SK-N-SH (cell line): ENCODE results near the gene TTC28. TPM values are rescaled to one million over a fixed set of nuclear protein-coding genes. Genes with fewer than 3 reads are reported as not detected.

Experiments used
- CTCF ChIA-PET: fragments of 300-600, 350-600 bp; formaldehyde crosslinking; extraction: SDS; loops from one replicate; lab custom pipeline; 2021; lab: Yijun Ruan, JAX
- POLR2A ChIA-PET: fragments of 350-600 bp; sonication (Branson Sonifier 250); formaldehyde crosslinking; extraction: SDS; loops from one replicate; lab custom pipeline; 2020; ENCODE audit warnings: antibody characterized with exemption, inconsistent platforms; lab: Yijun Ruan, JAX
- DNase-seq: peaks from one replicate; pipeline ENCODE4 v3.0.0; 2012
- H2AFZ ChIP-seq: fragments of 200-600 bp; sonication (generic); 2 replicates; pipeline ENCODE4 v1.8.1; 2016; ENCODE audit warnings: antibody characterized with exemption, mild to moderate bottlenecking, low read depth
- H3F3A ChIP-seq: fragments of 200-600 bp; sonication (generic); replicated peaks from 2 replicates; pipeline ENCODE3; 2016; ENCODE audit warnings: antibody characterized with exemption, mild to moderate bottlenecking; ENCODE audit not compliant: insufficient read depth
- H3K27ac ChIP-seq, 2 experiments: fragments of 200-500 bp in 1 of 2; fragments of 200-600 bp in 1 of 2; sonication (Bioruptor generic) in 1 of 2; sonication (generic), shearing (Covaris generic) in 1 of 2; 2 replicates each; pipeline versions ENCODE4 v1.5.1 to v1.6.1; 2014 to 2016; ENCODE audit warnings: low read depth in 2 of 2, inconsistent platforms in 1 of 2, low read length in 1 of 2, mild to moderate bottlenecking in 1 of 2, mixed read lengths in 1 of 2
- H3K27me3 ChIP-seq: fragments of 200-600 bp; sonication (generic), shearing (Covaris generic); 2 replicates; pipeline ENCODE4 v1.6.1; 2016; ENCODE audit warnings: mixed run types; ENCODE audit not compliant: insufficient read depth
- H3K36me3 ChIP-seq, 2 experiments: fragments of 200-500 bp in 1 of 2; fragments of 200-600 bp in 1 of 2; sonication (Bioruptor generic) in 1 of 2; sonication (generic) in 1 of 2; replicated peaks in 1 of 2; 2 replicates each; pipeline versions ENCODE3 to v1.5.1; 2014 to 2016; ENCODE audit warnings: low read length in 1 of 2, mild to moderate bottlenecking in 1 of 2; ENCODE audit not compliant: insufficient read depth in 2 of 2, control insufficient read depth in 1 of 2
- H3K4me1 ChIP-seq, 2 experiments: fragments of 200-500 bp in 1 of 2; fragments of 200-600 bp in 1 of 2; sonication (Bioruptor generic) in 1 of 2; sonication (generic), shearing (Covaris generic) in 1 of 2; 2 replicates each; pipeline versions ENCODE4 v1.5.1 to v1.6.1; 2014 to 2016; ENCODE audit warnings: low read depth in 1 of 2, low read length in 1 of 2, mixed run types in 1 of 2; ENCODE audit not compliant: insufficient read depth in 2 of 2, control insufficient read depth in 1 of 2
- H3K4me2 ChIP-seq: fragments of 200-600 bp; sonication (generic), shearing (Covaris generic); 2 replicates; pipeline ENCODE4 v1.6.1; 2017; ENCODE audit warnings: mixed run types
- H3K4me3 ChIP-seq, 2 experiments: fragments of 200-500 bp in 1 of 2; fragments of 200-600 bp in 1 of 2; sonication (Bioruptor generic) in 1 of 2; sonication (generic), shearing (Covaris generic) in 1 of 2; 2 replicates each; pipeline versions ENCODE4 v1.5.1 to v1.8.1; 2014 to 2016; ENCODE audit warnings: low read depth in 2 of 2, inconsistent platforms in 1 of 2, low read length in 1 of 2, mild to moderate bottlenecking in 1 of 2, mixed read lengths in 1 of 2, moderate library complexity in 1 of 2
- H3K79me2 ChIP-seq: fragments of 200-600 bp; sonication (generic); 2 replicates; pipeline ENCODE4 v1.8.1; 2017; ENCODE audit warnings: mild to moderate bottlenecking; ENCODE audit not compliant: insufficient read depth
- H3K9ac ChIP-seq: fragments of 200-600 bp; sonication (generic); 2 replicates; pipeline ENCODE4 v1.6.1; 2017; ENCODE audit warnings: mixed run types
- H3K9me2 ChIP-seq: fragments of 200-600 bp; sonication (generic); 2 replicates; pipeline ENCODE4 v1.6.1; 2017; ENCODE audit warnings: mixed run types
- H3K9me3 ChIP-seq: fragments of 200-600 bp; sonication (generic); 2 replicates; pipeline ENCODE4 v1.6.1; 2017; ENCODE audit warnings: mixed run types, mild to moderate bottlenecking, moderate library complexity
- H4K20me1 ChIP-seq: fragments of 200-600 bp; sonication (generic); 2 replicates; pipeline ENCODE4 v1.6.1; 2017; ENCODE audit warnings: mild to moderate bottlenecking, mixed run types; ENCODE audit not compliant: insufficient read depth
- FOSL2 ChIP-seq: IDR thresholded peaks from 2 replicates; pipeline ENCODE4 v1.4.0; 2012; ENCODE audit warnings: low read depth, mild to moderate bottlenecking, moderate library complexity, borderline replicate concordance
- MXI1 ChIP-seq: IDR thresholded peaks from 2 replicates; pipeline ENCODE4 v1.6.1; 2012; ENCODE audit warnings: mild to moderate bottlenecking, low read depth, low read length, improper control_type of control experiment
- SIN3A ChIP-seq: IDR thresholded peaks from 2 replicates; pipeline ENCODE4 v1.6.1; 2012; ENCODE audit warnings: low read depth, mild to moderate bottlenecking, low read length, moderate library complexity, borderline replicate concordance
- SMC3 ChIP-seq: IDR thresholded peaks from 2 replicates; pipeline ENCODE4 v1.6.1; 2012; ENCODE audit warnings: low read depth, low read length, improper control_type of control experiment
- WGBS: methylation state at CpG from one replicate; pipeline ENCODE4 v1.1.6; 2017; ENCODE audit warnings: low lambda C conversion rate; 5-methylcytosine and 5-hydroxymethylcytosine counted together
- polyA plus RNA-seq, 3 experiments: library from polyadenylated mRNA; depleted of rRNA; stranded (reverse); fragments of >200 nt; gene quantifications; 2 replicates each; pipeline ENCODE4 v1.2.3, GENCODE V29; 2012
- TF ChIP-seq, protein P1 (sequence below): IDR thresholded peaks from 2 replicates; pipeline ENCODE4; 2012

TTC28 gene
- polyA plus RNA-seq, 1 of the 3 experiments (the other 2 are of a cell fraction): 5.9 TPM

DNA sequence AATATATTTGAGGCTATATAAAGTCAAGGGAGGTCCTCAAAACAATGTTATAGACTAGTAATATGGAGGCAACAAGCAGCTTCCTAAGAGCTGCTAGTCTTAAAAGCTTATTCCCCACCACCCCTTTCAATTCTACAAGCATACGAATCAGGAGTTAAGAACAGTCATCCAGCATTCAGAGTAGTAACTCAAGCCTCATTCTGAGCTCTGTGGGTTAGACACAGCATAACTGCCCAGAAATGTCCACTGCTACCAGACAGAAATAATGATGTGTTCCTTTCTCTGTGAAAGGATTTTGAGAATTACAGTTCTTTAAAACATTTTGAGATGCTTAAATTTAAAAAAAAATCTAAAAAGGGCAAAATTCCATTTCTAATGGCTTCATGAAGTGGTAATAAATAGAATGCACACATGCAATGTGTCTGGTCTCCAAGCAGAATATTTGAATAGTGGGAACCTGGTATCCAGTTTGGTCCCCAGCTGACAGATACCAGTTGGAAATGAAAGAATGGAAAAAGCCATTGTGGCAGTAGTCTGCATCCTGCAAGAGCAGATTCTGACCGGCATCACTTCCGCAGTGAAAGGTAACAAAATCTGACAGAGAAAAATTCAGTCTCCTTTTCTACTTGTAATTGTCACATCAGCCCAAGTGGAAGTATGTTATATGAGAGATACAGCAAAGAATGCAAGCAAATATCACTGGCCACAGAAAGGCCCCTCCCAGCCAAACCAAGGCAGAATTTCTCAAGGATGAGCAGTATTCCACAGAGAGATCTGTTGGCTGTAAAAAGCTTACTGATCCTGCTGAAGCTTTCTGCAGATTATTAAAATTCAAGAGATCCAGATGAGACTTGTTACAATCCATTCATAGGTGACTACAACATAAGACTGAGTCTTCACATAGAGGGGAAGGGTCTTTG, 449.8 kb downstream of the TTC28 start (continued):
- TF ChIP-seq, protein P1, sequence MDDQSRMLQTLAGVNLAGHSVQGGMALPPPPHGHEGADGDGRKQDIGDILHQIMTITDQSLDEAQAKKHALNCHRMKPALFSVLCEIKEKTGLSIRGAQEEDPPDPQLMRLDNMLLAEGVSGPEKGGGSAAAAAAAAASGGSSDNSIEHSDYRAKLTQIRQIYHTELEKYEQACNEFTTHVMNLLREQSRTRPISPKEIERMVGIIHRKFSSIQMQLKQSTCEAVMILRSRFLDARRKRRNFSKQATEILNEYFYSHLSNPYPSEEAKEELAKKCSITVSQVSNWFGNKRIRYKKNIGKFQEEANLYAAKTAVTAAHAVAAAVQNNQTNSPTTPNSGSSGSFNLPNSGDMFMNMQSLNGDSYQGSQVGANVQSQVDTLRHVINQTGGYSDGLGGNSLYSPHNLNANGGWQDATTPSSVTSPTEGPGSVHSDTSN: peak; percentile 29; the same call in 1 of the 2 replicates
- no peak; the same call in 1 of the 2 replicates for TF ChIP-seq FOSL2

DNA sequence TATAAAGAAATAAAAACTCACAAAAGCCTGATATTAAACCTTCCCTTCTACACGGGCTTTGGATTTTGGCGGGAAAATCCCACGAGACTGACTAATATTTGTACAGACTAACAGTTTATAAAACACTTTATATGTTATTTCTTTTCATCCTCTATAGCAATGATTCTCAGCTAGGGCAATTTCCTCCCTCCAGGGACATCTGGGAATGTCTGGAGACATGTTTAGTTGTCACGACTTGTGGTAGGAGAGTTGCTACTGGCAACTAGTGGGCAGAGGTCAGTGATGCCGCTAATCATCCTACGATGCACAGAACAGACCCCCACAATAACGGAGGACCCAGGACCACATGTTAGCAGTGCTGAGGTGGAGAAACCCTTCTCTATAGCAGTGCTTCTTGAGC, 455.8 kb downstream of the TTC28 start:
- ChIA-PET POLR2A (no interaction called here), CTCF (interaction anchor here (1.2 kb wide), 1 partner anchor 218 kb away, joined by 3 read pairs; no protein-coding TSS in a partner anchor)
- Histone ChIP-seq H2AFZ (no peak overlapping the region), H3F3A (no peaks in the 10 kb centered on the region), H3K79me2 (peaks cover 3% of the 10 kb centered on the region; the same call in 1 of the 2 replicates), H3K36me3 (no peaks in the 10 kb centered on the region), H3K4me3 (no peak overlapping the region), H4K20me1 (no peaks in the 10 kb centered on the region), H3K9me3 (no peaks in the 10 kb centered on the region), H3K27me3 (no peaks in the 10 kb centered on the region), H3K4me1 (peaks cover 3 to 35% of the 10 kb centered on the region in 2 experiments; a peak in 3 of 4 replicates), H3K27ac (peak overlapping the region; percentile 31 to 82; a peak in 3 of 4 replicates), H3K4me2 (no peak overlapping the region), H3K9ac (no peak overlapping the region), H3K9me2 (no peaks in the 10 kb centered on the region)
- DNase-seq: peak; percentile 30
- WGBS: 58% methylated on average over 7 of the region's 7 CpGs
- TF ChIP-seq SMC3: no peak
- TF ChIP-seq, all 33 proteins: peak for 0

DNA sequence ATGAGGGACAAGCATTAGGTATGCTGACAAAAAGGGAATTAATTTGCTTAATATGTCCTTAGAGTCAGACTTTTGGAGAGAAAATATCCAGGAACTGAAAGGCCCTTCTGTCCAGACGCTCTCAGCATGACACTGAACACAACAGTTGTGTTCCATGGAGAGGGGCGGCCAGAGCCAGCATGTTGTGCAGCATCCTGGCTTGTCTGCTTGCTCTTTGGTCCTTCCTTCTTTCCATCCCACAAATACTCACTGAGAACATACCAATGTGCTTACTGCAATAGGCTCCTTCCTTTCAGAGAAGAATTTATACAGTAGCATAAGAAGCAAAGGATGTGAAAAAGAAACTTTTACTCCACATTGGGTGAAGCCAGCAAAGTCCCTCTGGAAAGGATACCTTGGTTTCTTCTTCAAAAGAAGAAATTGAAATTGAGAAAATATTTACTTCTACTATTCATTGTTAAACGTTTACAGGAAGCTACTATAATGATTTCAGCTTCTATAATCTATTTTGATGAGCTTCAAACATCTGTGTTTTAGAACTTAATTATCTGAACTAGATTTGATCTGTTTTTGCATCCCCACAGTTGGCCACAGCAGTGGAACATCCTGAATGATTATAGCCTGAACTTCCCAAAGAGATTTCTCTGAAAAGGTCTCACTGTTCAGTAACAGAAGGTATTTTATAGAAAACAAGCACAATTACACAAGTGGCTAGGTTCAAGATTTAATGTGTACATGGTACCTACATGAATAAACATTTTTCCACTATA, 456.5 kb downstream of the TTC28 start:
- Histone ChIP-seq H3F3A (peaks cover 3% of the 10 kb centered on the region), H3K79me2 (peaks cover 3% of the 10 kb centered on the region; the same call in 1 of the 2 replicates), H3K36me3 (no peaks in the 10 kb centered on the region), H3K27ac (peak overlapping the region; percentile 31 to 82), H3K9me2 (no peaks in the 10 kb centered on the region), H3K4me3 (no peak overlapping the region), H3K4me2 (no peak overlapping the region), H3K9ac (no peak overlapping the region), H3K9me3 (no peaks in the 10 kb centered on the region), H3K4me1 (peaks cover 3 to 35% of the 10 kb centered on the region in 2 experiments; a peak in 3 of 4 replicates), H3K27me3 (no peaks in the 10 kb centered on the region), H4K20me1 (no peaks in the 10 kb centered on the region; the same call in 1 of the 2 replicates), H2AFZ (no peak overlapping the region)
- DNase-seq: peak; percentile 31
- TF ChIP-seq MXI1 (0 out of 2 replicates have a peak, but pooled peaks have one; percentile 19), SIN3A (no peak)
- POLR2A ChIA-PET: no interaction called here
- CTCF ChIA-PET: interaction anchor here (0.6 to 1.2 kb wide), 3 partner anchors 9 to 931 kb away, joined by 3 to 5 read pairs (median 3); no protein-coding TSS in a partner anchor
- 63% methylated on average over 3 of the region's 3 CpGs for WGBS
